Measurements from ENCODE around the gene CACNA1C.

Gene CACNA1C

GRCh38 chr12:2231956-2232355 is 179.2 kb downstream of the CACNA1C start:
- Histone ChIP-seq H3K79me2 (ENCODE audit: control insufficient read depth, low read length) (no peaks in the 10 kb centered on the region), H4K20me1 (ENCODE audit: control insufficient read depth, insufficient read depth, low read depth, low read length) (no peaks in the 10 kb centered on the region), H3K27ac (ENCODE audit: low read depth, low read length) (no peak overlapping the region), H3K4me3 (ENCODE audit: low read length) (no peak overlapping the region), H3K4me1 (ENCODE audit: control insufficient read depth, low read length) (0 out of 2 replicates have a peak, but pooled peaks cover under 1% of the 10 kb centered on the region), H3K27me3 (ENCODE audit: control insufficient read depth, low read length) (peaks cover 11% of the 10 kb centered on the region; the same call in 1 of the 2 replicates), H3K4me2 (ENCODE audit: low read length) (no peak overlapping the region), H3F3A (ENCODE audit: control insufficient read depth, insufficient read depth) (no peaks in the 10 kb centered on the region), H3K9me3 (ENCODE audit: control insufficient read depth, insufficient read depth, low read length) (no peaks in the 10 kb centered on the region), H3K36me3 (ENCODE audit: control insufficient read depth, low read length) (no peaks in the 10 kb centered on the region), H3K9me2 (replicated peaks; ENCODE audit: control insufficient read depth, low read length) (no peaks in the 10 kb centered on the region)
- no peak for TF ChIP-seq EZH2phosphoT487 (IDR thresholded peaks at IDR 0.05; ENCODE audit: borderline replicate concordance, low read length)
- TF ChIP-seq CTCF (IDR thresholded peaks at IDR 0.05; ENCODE audit: low read depth, low read length, poor library complexity, severe bottlenecking): no peak

GRCh38 chr12:2233034-2233433 is 180.2 kb downstream of the CACNA1C start:
- no peak overlapping the region for H3K4me2 ChIP-seq (ENCODE audit: low read length)
- H3K79me2 ChIP-seq (ENCODE audit: control insufficient read depth, low read length): no peaks in the 10 kb centered on the region
- TF ChIP-seq EZH2phosphoT487 (IDR thresholded peaks at IDR 0.05; ENCODE audit: borderline replicate concordance, low read length) (no peak), CTCF (IDR thresholded peaks at IDR 0.05; ENCODE audit: low read depth, low read length, poor library complexity, severe bottlenecking) (no peak)
- H3F3A ChIP-seq (ENCODE audit: control insufficient read depth, insufficient read depth): no peaks in the 10 kb centered on the region
- H3K27me3 ChIP-seq (ENCODE audit: control insufficient read depth, low read length): peaks cover under 1% of the 10 kb centered on the region; the same call in 1 of the 2 replicates
- H3K27ac ChIP-seq (ENCODE audit: low read depth, low read length): no peak overlapping the region
- H4K20me1 ChIP-seq (ENCODE audit: control insufficient read depth, insufficient read depth, low read depth, low read length): no peaks in the 10 kb centered on the region
- no peak overlapping the region for H3K4me3 ChIP-seq (ENCODE audit: low read length)
- H3K4me1 ChIP-seq (ENCODE audit: control insufficient read depth, low read length): 0 out of 2 replicates have a peak, but pooled peaks cover 5% of the 10 kb centered on the region
- H3K9me3 ChIP-seq (ENCODE audit: control insufficient read depth, insufficient read depth, low read length): no peaks in the 10 kb centered on the region
- H3K36me3 ChIP-seq (ENCODE audit: control insufficient read depth, low read length): no peaks in the 10 kb centered on the region
- no peaks in the 10 kb centered on the region for H3K9me2 ChIP-seq (replicated peaks; ENCODE audit: control insufficient read depth, low read length)

- H3K27ac ChIP-seq (ENCODE audit: low read depth, low read length): no peak overlapping the region
- TF ChIP-seq CTCF (IDR thresholded peaks at IDR 0.05; ENCODE audit: low read depth, low read length, poor library complexity, severe bottlenecking) (no peak), EZH2phosphoT487 (IDR thresholded peaks at IDR 0.05; ENCODE audit: borderline replicate concordance, low read length) (no peak)
Measured at GRCh38 chr12:2234091-2234490, 181.3 kb downstream of the CACNA1C start.

More at GRCh38 chr12:2234091-2234490, 181.3 kb downstream of the CACNA1C start:
- no peaks in the 10 kb centered on the region for H3K79me2 ChIP-seq (ENCODE audit: control insufficient read depth, low read length)
- H3F3A ChIP-seq (ENCODE audit: control insufficient read depth, insufficient read depth): no peaks in the 10 kb centered on the region
- 0 out of 2 replicates have a peak, but pooled peaks cover 5% of the 10 kb centered on the region for H3K4me1 ChIP-seq (ENCODE audit: control insufficient read depth, low read length)
- H3K9me2 ChIP-seq (replicated peaks; ENCODE audit: control insufficient read depth, low read length): no peaks in the 10 kb centered on the region
- no peaks in the 10 kb centered on the region for H3K27me3 ChIP-seq (ENCODE audit: control insufficient read depth, low read length)
- no peak overlapping the region for H3K4me2 ChIP-seq (ENCODE audit: low read length)
- H3K36me3 ChIP-seq (ENCODE audit: control insufficient read depth, low read length): no peaks in the 10 kb centered on the region
- H3K9me3 ChIP-seq (ENCODE audit: control insufficient read depth, insufficient read depth, low read length): no peaks in the 10 kb centered on the region
- no peaks in the 10 kb centered on the region for H4K20me1 ChIP-seq (ENCODE audit: control insufficient read depth, insufficient read depth, low read depth, low read length)
- H3K4me3 ChIP-seq (ENCODE audit: low read length): no peak overlapping the region

Measured in DOHH2 (cell line).